Activated gamma-delta T cell treated with anti-CD3 and anti-CD28 coated beads, Interleukin-2, amount 50 U/mL, for 16 hours (primary cell): Measurements from ENCODE around the gene SPDYE2B.
"Not testable (repeated sequence)": the region's sequence is repeated elsewhere in the genome, so short reads cannot be mapped to it uniquely, and the experiment has no call there.

Experiments used
- DNase-seq: peaks from one replicate; pipeline ENCODE4 v3.0.0-alpha.2; 2020; ENCODE audit warnings: low read depth

The SPDYE2B gene

DNA sequence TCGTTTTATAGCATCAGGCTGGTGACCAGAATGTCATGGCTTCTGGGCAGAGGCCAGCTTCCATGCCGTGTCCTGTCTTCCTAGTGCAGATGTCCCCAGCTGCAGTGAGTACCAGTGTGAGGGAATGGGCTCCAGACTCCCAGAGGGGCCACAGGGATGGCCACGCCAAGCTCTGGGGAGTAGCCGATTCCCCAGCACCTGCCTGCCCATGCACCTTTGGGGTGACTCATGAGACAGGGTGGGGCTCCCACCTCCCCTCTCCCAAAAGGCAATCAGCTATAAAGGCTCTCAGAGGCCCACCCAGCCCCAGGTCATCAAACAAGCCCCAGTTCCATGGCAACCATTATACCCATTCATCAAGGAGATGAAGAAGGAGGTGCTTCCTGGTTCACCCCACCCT lies at the start of gene SPDYE2B:
Gene SPDYE2B, plus strand, starts transcription at position 396 of the 400 bp plus-strand sequence. CDS start 2,030 bp downstream, outside the sequence.
- not testable (repeated sequence) for DNase-seq

DNA sequence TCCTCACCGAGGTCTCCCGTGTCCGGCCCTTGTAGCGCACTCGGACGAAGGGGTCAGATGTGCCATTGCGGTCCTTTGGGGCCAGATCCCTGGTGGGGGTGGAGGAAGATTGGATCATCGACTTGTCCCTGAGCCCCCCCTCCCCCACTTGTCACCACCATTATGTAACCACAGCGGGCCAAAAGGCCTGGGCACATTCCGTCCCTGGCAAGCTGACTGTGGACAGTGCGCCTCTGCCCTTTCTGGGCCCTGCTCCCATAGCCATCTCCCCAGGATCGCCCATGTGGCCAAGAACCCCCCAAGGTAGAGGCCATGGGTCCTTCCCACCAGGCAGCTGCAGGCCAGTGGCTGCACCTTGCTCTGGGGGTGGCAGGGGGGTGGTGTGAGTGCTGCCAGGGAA lies 47.8 kb upstream of the SPDYE2B start:
- not testable (repeated sequence) for DNase-seq

DNA sequence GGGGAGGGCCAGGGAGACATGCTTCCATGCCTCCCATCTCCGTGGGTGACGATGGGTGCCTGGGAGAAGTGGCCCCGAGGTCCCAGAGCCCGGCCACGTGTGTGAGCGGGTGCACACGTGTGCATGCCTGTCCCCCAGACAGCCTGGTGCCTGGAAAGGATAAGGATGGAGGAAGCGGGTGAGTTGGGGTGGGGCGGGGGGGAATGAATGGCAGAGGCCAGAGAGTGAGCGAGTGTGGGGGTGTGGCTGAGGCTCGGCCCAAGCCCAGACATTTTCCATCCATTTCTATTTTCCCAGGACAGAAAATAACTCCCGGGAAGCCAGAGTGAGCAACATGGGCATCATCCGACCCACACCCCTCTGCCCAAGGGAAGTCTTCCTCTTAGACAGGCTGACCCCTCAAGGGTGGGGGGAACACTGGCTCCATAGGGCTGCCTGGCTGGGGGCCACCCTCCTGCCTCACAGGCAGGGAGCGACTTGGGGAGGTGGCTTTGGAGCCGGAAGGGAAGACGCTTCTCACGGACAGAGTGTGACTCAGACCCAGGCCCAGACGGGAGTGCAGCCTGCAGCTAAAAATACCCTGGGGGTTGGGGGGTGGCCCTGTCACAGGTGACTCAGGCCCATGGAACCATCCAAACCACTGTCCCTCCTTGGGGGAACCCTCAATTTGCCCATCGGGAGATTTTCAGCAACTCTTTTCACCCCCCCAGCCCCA lies 45.5 kb upstream of the SPDYE2B start:
- not testable (repeated sequence) for DNase-seq

- not testable (repeated sequence) for DNase-seq
These were observed 43.3 kb upstream of the SPDYE2B start for GRCh38 chr7:102606848-102607247.

DNA sequence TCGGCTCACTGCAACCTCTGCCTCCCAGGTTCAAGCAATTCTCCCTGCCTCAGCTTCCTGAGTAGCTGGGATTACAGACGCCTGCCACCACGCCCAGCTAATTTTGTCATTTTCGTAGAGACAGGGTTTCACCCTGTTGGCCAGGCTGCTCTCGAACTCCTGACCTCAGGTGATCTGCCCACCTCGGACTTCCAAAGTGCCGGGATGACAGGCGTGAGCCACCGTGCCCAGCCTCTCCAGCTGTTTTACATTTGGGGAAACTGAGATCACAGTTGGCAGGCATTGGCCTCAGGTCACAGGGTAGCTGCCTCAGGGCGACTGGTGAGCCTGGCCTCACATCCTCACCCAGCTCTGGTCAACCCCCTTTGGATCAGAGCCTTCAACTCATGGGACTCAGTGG lies 40.4 kb upstream of the SPDYE2B start:
- DNase-seq = not testable (repeated sequence)

DNA sequence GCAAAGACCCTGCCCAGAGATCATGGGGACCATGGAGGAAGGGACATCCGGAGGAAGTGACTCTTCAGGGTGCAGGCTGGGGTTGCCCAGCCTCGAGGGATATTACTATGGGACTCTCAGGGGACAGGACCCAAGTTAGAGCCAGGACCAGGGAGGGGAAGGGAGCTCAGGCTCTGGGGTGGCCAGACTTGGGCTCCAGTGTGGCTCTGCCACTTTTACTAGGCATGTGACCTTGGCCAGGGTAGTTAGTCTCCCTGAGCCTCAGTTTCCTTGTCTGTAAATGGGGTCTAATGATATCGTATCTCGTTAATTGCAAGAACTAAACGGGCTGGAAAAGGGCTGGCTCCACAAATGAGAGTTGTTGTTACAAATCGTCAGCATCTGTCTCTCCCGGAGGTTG lies 39.7 kb upstream of the SPDYE2B start:
- not testable (repeated sequence) for DNase-seq

GRCh38 chr7:102611013-102611674 lies 39.0 kb upstream of the SPDYE2B start:
- not testable (repeated sequence) for DNase-seq

- DNase-seq = not testable (repeated sequence)
These were observed 38.3 kb upstream of the SPDYE2B start for GRCh38 chr7:102611675-102612325.

DNA sequence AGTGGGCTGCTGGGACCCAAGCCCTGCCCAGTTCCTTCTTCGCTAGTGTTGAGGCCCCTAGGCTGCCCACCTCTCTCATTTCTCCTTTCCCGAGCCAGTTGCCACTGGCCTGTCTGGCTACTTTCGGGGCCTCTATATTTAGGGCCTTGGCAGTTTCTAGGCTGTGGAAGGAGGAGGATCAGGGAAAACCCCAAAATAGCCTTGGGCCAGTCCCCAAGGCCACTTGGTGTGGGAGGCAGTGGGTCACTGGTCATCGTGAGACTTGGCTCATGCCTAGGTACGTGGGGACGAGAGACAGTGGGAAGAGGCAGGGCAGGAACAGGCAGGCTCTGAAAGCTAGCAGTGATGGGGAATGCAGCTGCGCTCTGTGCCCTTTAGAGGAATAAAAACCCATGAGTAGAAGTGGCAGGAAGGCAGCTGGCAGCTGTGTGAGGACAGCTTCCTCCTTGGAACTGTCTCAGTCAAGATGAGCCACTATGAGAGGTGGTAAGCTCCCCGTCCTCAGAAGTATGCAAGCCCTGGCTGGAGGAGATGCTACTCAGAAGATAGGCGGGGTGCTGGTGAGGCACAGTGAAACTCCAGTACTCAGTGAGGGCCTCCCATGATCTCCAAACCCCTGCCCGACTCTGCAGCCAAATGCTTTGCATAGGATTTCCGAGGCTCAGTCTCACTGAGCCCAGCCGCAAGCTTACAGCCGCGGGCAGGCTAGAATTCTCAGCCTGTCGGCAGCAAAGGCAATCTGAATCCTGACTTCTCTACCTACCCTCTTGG lies 36.4 kb upstream of the SPDYE2B start:
- DNase-seq = not testable (repeated sequence)

GRCh38 chr7:102614346-102614697 lies 35.8 kb upstream of the SPDYE2B start:
- not testable (repeated sequence) for DNase-seq

- not testable (repeated sequence) for DNase-seq
These were observed 35.2 kb upstream of the SPDYE2B start for GRCh38 chr7:102614873-102615272.

GRCh38 chr7:102615930-102616329 lies 34.2 kb upstream of the SPDYE2B start:
- not testable (repeated sequence) for DNase-seq

GRCh38 chr7:102616507-102617125 lies 33.5 kb upstream of the SPDYE2B start, which contains the start of gene RASA4:
RASA4 (minus strand) TSS chr7:102616756; CDS start chr7:102616689, 67 bp downstream.
- DNase-seq = not testable (repeated sequence)

DNA sequence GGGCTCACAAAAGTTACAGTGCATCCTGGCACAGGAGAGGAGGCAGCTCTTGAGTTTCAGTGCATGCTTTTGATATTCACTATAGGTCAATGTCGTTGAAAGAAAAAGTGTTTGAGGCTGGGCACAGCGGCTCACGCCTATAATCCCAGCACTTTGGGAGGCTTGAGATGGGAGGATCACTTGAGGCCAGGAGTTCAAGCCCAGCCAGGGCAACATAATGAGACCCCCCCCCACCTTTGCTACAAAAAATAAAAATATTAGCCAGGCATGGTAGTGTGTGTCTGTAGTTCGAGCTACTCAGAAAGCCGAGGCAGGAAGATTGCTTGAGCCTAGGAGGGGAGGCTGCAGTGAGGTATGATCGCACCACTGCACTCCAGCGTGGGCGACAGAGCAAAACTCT lies 32.0 kb upstream of the SPDYE2B start:
- DNase-seq = not testable (repeated sequence)

DNA sequence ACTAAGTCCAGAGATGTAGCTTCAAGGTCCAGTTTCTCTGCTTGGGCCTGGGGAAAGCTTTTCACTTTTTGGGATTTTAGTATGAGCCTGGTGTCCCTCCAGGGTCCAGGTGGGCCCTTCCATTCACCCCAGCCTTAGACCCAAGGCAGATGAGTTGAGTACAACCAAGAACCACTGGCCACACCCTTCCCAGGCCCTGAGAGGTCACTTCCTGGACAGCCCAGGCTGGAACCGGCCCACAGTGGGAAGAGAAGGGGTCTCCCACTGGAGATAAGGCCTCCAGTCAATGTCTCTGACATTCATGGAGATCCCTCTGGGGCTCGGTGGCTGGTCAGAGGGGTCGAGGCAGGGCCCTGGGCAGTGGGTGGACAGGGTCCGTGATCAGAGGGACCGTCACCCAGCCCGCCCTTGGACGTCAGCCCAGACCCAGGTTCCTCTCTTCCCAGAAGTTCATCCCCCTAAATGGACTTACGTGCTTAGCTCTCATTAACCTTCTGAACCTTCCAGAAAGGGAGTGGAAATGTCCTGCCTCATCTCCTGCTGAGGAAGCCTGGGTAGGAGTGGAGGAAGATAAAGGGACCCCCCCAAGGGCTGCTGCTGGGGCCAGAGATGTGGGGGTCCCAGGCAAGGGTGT lies 22.7 kb upstream of the SPDYE2B start:
- not testable (repeated sequence) for DNase-seq

- not testable (repeated sequence) for DNase-seq
These were observed 19.5 kb upstream of the SPDYE2B start for GRCh38 chr7:102630622-102631021.

DNA sequence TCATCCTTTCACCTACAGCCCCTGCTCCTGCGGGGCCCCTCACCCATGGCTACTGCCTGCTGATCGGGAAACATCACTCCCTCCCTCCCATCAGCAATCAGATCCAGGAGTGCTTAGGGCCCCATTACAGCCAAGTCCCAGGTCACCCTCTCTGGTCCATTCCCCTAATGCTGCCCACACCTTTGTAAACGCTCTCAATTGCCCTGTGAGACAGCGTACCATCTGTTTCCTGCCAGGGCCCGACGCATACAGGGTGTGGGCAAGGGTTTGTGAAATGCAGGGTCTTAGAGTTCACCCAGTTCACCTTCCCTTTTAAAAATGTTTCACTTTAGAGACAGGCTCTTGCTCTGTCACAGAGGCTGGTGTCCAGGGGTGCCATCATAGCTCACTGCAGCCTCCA lies 15.8 kb upstream of the SPDYE2B start:
- DNase-seq = not testable (repeated sequence)

- DNase-seq = not testable (repeated sequence)
These were observed 14.8 kb upstream of the SPDYE2B start for GRCh38 chr7:102635354-102635753.

GRCh38 chr7:102636956-102637355 lies 13.2 kb upstream of the SPDYE2B start:
- DNase-seq = not testable (repeated sequence)

DNA sequence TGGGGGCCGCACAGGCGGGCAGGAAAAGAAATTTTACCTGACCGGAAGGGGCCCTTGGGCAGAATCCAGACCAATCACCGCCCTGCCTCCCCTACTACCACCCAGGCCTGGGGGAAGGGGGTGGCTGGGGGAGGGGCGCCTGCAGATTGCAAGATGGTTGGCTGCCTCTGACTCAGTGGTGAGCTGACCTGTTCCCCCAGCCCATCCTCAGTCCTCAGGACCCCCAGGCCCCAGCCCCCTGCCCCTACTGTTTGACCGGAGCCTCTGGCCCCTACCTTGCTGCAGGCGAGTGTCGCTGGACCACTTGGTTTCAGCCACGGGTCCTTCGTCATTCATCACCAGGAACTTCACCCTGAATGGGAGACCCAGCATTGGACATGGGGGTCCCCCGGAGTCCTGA lies 11.3 kb upstream of the SPDYE2B start:
- not testable (repeated sequence) for DNase-seq

GRCh38 chr7:102642691-102643090 lies 7.4 kb upstream of the SPDYE2B start, which contains the start of gene UPK3BL1:
UPK3BL1 (minus strand) TSS chr7:102642791; CDS start chr7:102642741, 50 bp downstream.
- DNase-seq = not testable (repeated sequence)
